Measurements from ENCODE around the gene ZNF750.

ZNF750 gene

GRCh38 chr17:82845163-82845807 is 5.5 kb upstream of the ZNF750 start:
- H3K36me3 ChIP-seq (ENCODE audit: control insufficient read depth in 2 of 2, insufficient read depth in 1 of 2, low read length in 2 of 2): peaks cover 0 to 7% of the 10 kb centered on the region in 2 experiments; a peak in 2 of 3 replicates
- H3K27ac ChIP-seq (ENCODE audit: extremely low read depth, low read depth, low read length): no peak overlapping the region
- ChIA-PET CTCF (no interaction called here), POLR2A (no interaction called here)
- no peaks in the 10 kb centered on the region for H3K4me1 ChIP-seq (ENCODE audit: control insufficient read depth, insufficient read depth, low read length)
- no peaks in the 10 kb centered on the region for H3K9me3 ChIP-seq (ENCODE audit: control insufficient read depth, insufficient read depth, low read depth, low read length)
- TF ChIP-seq ZNF239 (tag by site-specific recombination; IDR thresholded peaks at IDR 0.05): no peak
- TF ChIP-seq SP2 (tag by site-specific recombination; IDR thresholded peaks at IDR 0.05): no peak
- TF ChIP-seq ZNF701 (tag by site-specific recombination; IDR thresholded peaks at IDR 0.05): no peak
- no peak for TF ChIP-seq ZNF488 (tag by site-specific recombination; IDR thresholded peaks at IDR 0.05)
- TF ChIP-seq ZNF530 (tag by site-specific recombination; IDR thresholded peaks at IDR 0.05; ENCODE audit: low read depth): no peak
- no peak for TF ChIP-seq ZNF114 (tag by site-specific recombination; IDR thresholded peaks at IDR 0.05)
- TF ChIP-seq ZNF747 (tag by site-specific recombination; IDR thresholded peaks at IDR 0.05): no peak
- TF ChIP-seq CTCF (tag by site-specific recombination; IDR thresholded peaks at IDR 0.05): no peak
- TF ChIP-seq ZNF248 (tag by site-specific recombination; IDR thresholded peaks at IDR 0.05): no peak
- no peak for TF ChIP-seq ZNF23 (tag by site-specific recombination; IDR thresholded peaks at IDR 0.05; ENCODE audit: borderline replicate concordance)
- no peak for TF ChIP-seq ZFHX2 (tag by site-specific recombination; conservative IDR thresholded peaks at IDR 0.05)
- TF ChIP-seq AEBP2 (tag by site-specific recombination; IDR thresholded peaks at IDR 0.05; ENCODE audit: borderline replicate concordance): no peak
- TF ChIP-seq MEIS1 (CRISPR knock-in tag; IDR thresholded peaks at IDR 0.05; ENCODE audit: borderline replicate concordance): no peak
- no peak for TF ChIP-seq ZNF521 (tag by site-specific recombination; IDR thresholded peaks at IDR 0.05)
- TF ChIP-seq ZSCAN23 (tag by site-specific recombination; IDR thresholded peaks at IDR 0.05): no peak
- TF ChIP-seq ATF2 (tag by site-specific recombination; IDR thresholded peaks at IDR 0.05; ENCODE audit: low read depth): no peak
- no peak for TF ChIP-seq ZBTB7A (tag by site-specific recombination; IDR thresholded peaks at IDR 0.05; ENCODE audit: low read depth)
- no peak for TF ChIP-seq ZNF624 (tag by site-specific recombination; IDR thresholded peaks at IDR 0.05)
- no peak overlapping the region for H3K4me3 ChIP-seq (ENCODE audit: low read depth, low read length)

GRCh38 chr17:82844796-82845162 is 5.0 kb upstream of the ZNF750 start:
- H3K36me3 ChIP-seq (ENCODE audit: control insufficient read depth in 2 of 2, insufficient read depth in 1 of 2, low read length in 2 of 2): peaks cover 0 to 7% of the 10 kb centered on the region in 2 experiments; a peak in 2 of 3 replicates
- TF ChIP-seq HOXD13 (CRISPR knock-in tag; IDR thresholded peaks at IDR 0.05; ENCODE audit: borderline replicate concordance) (no peak), ZNF585B (tag by site-specific recombination; IDR thresholded peaks at IDR 0.05) (no peak), ZNF146 (tag by site-specific recombination; IDR thresholded peaks at IDR 0.05) (no peak), PRDM10 (tag by site-specific recombination; IDR thresholded peaks at IDR 0.05) (no peak), EGR2 (tag by site-specific recombination; IDR thresholded peaks at IDR 0.05; ENCODE audit: low read depth) (no peak), PRDM1 (tag by site-specific recombination; IDR thresholded peaks at IDR 0.05) (no peak), ZNF140 (tag by site-specific recombination; IDR thresholded peaks at IDR 0.05) (no peak), ZNF571 (tag by site-specific recombination; IDR thresholded peaks at IDR 0.05) (no peak)
- no peak overlapping the region for H3K27ac ChIP-seq (ENCODE audit: extremely low read depth, low read depth, low read length)
- H3K9me3 ChIP-seq (ENCODE audit: control insufficient read depth, insufficient read depth, low read depth, low read length): no peaks in the 10 kb centered on the region
- H3K4me3 ChIP-seq (ENCODE audit: low read depth, low read length): no peak overlapping the region
- ChIA-PET CTCF (interaction anchor here (2.2 kb wide), 1 partner anchor 64 kb away, joined by 6 read pairs; no protein-coding TSS in a partner anchor), POLR2A (no interaction called here)
- H3K4me1 ChIP-seq (ENCODE audit: control insufficient read depth, insufficient read depth, low read length): no peaks in the 10 kb centered on the region

Measured in HEK293 (cell line).